CD4-positive, alpha-beta memory T cell (primary cell): Measurements from ENCODE around the gene BCAS4. TPM values are rescaled to one million over a fixed set of nuclear protein-coding genes. Genes with fewer than 3 reads are reported as not detected.
"Not testable (repeated sequence)": the region's sequence is repeated elsewhere in the genome, so short reads cannot be mapped to it uniquely, and the experiment has no call there.

Experiments
- CTCF ChIA-PET: fragments of 350-600 bp; sonication (Branson Sonifier 250); formaldehyde crosslinking; loops from one replicate; lab custom pipeline; 2021; ENCODE audit warnings: inconsistent platforms; ENCODE audit not compliant: partially characterized antibody; lab: Charles Lee
- POLR2A ChIA-PET: fragments of 350-600 bp; sonication (Branson Sonifier 250); formaldehyde crosslinking; loops from one replicate; lab custom pipeline; 2021; ENCODE audit not compliant: partially characterized antibody; lab: Charles Lee
- DNase-seq, 5 donors: peaks; one replicate each; pipeline versions ENCODE4 v3.0.0 to v3.0.0-alpha.2; 2020 to 2022; ENCODE audit warnings: mixed read lengths in 1 of 5
- H3K27ac ChIP-seq: one replicate; pipeline ENCODE4 v1.7.0; 2013; ENCODE audit warnings: low read depth, low read length
- H3K27me3 ChIP-seq: 2 replicates; pipeline ENCODE4 v1.7.0; 2013; ENCODE audit warnings: mild to moderate bottlenecking, low read length, moderate library complexity; ENCODE audit not compliant: insufficient read depth
- H3K36me3 ChIP-seq: 2 replicates; pipeline ENCODE4 v1.7.0; 2013; ENCODE audit warnings: mild to moderate bottlenecking, low read length, moderate library complexity; ENCODE audit not compliant: insufficient read depth
- H3K4me1 ChIP-seq: 2 replicates; pipeline ENCODE4 v1.7.0; 2013; ENCODE audit warnings: mild to moderate bottlenecking, low read length, moderate library complexity; ENCODE audit not compliant: insufficient read depth
- H3K4me3 ChIP-seq, 2 donors: one replicate each; pipeline ENCODE4 v1.7.0; 2013; ENCODE audit warnings: low read length in 2 of 2, mild to moderate bottlenecking in 1 of 2
- H3K9me3 ChIP-seq, 2 donors: one replicate each; pipeline ENCODE4 v1.7.0; 2013; ENCODE audit warnings: low read length in 2 of 2, control low read depth in 1 of 2; ENCODE audit not compliant: control insufficient read depth in 1 of 2
- H3K27ac Mint-ChIP-seq, 7 donors: one replicate each; pipeline ENCODE4 v1.8.0; 2020 to 2021; ENCODE audit warnings: mixed read lengths in 7 of 7, mild to moderate bottlenecking in 6 of 7, inconsistent platforms in 3 of 7, moderate library complexity in 3 of 7
- H3K27me3 Mint-ChIP-seq, 2 donors: one replicate each; pipeline ENCODE4 v1.8.0; 2020 to 2021; ENCODE audit warnings: mixed read lengths in 2 of 2
- H3K36me3 Mint-ChIP-seq, 2 donors: one replicate each; pipeline ENCODE4 v1.8.0; 2020 to 2021; ENCODE audit warnings: mixed read lengths in 2 of 2, inconsistent platforms in 1 of 2, mild to moderate bottlenecking in 1 of 2
- H3K4me1 Mint-ChIP-seq, 4 donors: one replicate each; pipeline ENCODE4 v1.8.0; 2020 to 2021; ENCODE audit warnings: mixed read lengths in 4 of 4, mild to moderate bottlenecking in 1 of 4
- H3K4me3 Mint-ChIP-seq, 8 donors: one replicate each; pipeline ENCODE4 v1.8.0; 2020 to 2021; ENCODE audit warnings: mixed read lengths in 8 of 8, mild to moderate bottlenecking in 7 of 8, moderate library complexity in 6 of 8, inconsistent platforms in 3 of 8
- H3K9me3 Mint-ChIP-seq, 8 donors: one replicate each; pipeline ENCODE4 v1.8.0; 2020 to 2021; ENCODE audit warnings: mixed read lengths in 8 of 8, mild to moderate bottlenecking in 5 of 8, inconsistent platforms in 3 of 8, moderate library complexity in 1 of 8
- intact Hi-C: fragments of 100-400 bp; cut with micrococcal nuclease; formaldehyde crosslinking; loops from one replicate; pipeline ENCODE4 v1.15.1; 2023
- polyA plus RNA-seq, 2 donors: library from polyadenylated mRNA; unstranded; fragments of 300-500 nt; fragmentation: Illumina TruSeq; gene quantifications; one replicate each; pipeline ENCODE4 v1.2.3, GENCODE V29; 2021
- total RNA-seq, 2 experiments: library from RNA; stranded (reverse); gene quantifications; one replicate each; pipeline ENCODE4 v1.2.3, GENCODE V29; 2021

Gene BCAS4
- total and polyA plus RNA-seq, 4 experiments from 2014 or later, result 10.8 to 17.8 (median 16.1) TPM

- no peak for DNase-seq
- no peak overlapping the region for H3K4me3 Mint-ChIP-seq
- peaks cover 14% of the 10 kb centered on the region for H3K4me1 ChIP-seq
- no peaks in the 10 kb centered on the region for H3K27me3 Mint-ChIP-seq
- peaks cover 13 to 16% (median 16%) of the 10 kb centered on the region in 4 donors for H3K4me1 Mint-ChIP-seq
- H3K27ac Mint-ChIP-seq, result no peak overlapping the region
- no peak overlapping the region for H3K27ac ChIP-seq
- H3K4me3 ChIP-seq, result no peak overlapping the region
- no peaks in the 10 kb centered on the region for H3K9me3 ChIP-seq
- intact Hi-C loops, result no loop called here
- no peaks in the 10 kb centered on the region for H3K36me3 Mint-ChIP-seq
- H3K27me3 ChIP-seq, result no peaks in the 10 kb centered on the region
- ChIA-PET CTCF (interaction anchor here (1.2 to 1.4 kb wide), 2 partner anchors 129 to 507 kb away, joined by 3 to 4 read pairs; no protein-coding TSS in a partner anchor), POLR2A (no interaction called here)
- no peaks in the 10 kb centered on the region for H3K9me3 Mint-ChIP-seq
- H3K36me3 ChIP-seq, result no peaks in the 10 kb centered on the region
These were observed 5.2 kb downstream of the BCAS4 start for GRCh38 chr20:50799890-50800550.

- H3K4me3 Mint-ChIP-seq, H3K36me3 Mint-ChIP-seq, H3K4me3 ChIP-seq, POLR2A ChIA-PET, H3K9me3 ChIP-seq, H3K9me3 Mint-ChIP-seq, DNase-seq, H3K27me3 ChIP-seq, H3K27me3 Mint-ChIP-seq, H3K27ac ChIP-seq, H3K36me3 ChIP-seq, intact Hi-C loops: not testable (repeated sequence)
- peak overlapping the region in 3 of 7 donors; percentile 50 to 79 (median 61) for H3K27ac Mint-ChIP-seq
- H3K4me1 ChIP-seq, result peaks cover 16% of the 10 kb centered on the region
- peaks cover 11 to 21% (median 15%) of the 10 kb centered on the region in 4 donors for H3K4me1 Mint-ChIP-seq
- CTCF ChIA-PET, result interaction anchor here (1.1 kb wide), 1 partner anchor 11 kb away, joined by 3 read pairs; no protein-coding TSS in a partner anchor
These were observed 6.3 kb downstream of the BCAS4 start for GRCh38 chr20:50800986-50801746.

DNA sequence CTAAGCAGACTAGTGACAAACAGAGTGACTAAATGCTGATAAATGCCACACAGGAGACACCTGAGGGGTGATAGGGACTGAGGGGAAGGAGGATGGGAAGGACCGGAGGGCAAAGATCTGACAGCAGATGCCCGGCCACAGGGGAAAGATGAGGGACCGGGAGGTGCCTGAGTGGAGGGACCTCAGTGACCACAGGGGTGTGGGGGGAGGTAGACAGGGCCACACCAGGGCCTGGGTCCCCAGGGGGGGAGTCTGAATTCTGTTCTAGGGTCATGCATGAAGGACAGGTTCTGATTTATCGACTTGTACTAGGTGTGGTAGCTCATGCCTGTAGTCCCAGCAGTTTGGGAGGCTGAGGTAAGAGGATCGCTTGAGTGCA, 6.9 kb downstream of the BCAS4 start:
- H3K27ac Mint-ChIP-seq, result peak overlapping the region in 2 of 7 donors; percentile 68 to 79

DNA sequence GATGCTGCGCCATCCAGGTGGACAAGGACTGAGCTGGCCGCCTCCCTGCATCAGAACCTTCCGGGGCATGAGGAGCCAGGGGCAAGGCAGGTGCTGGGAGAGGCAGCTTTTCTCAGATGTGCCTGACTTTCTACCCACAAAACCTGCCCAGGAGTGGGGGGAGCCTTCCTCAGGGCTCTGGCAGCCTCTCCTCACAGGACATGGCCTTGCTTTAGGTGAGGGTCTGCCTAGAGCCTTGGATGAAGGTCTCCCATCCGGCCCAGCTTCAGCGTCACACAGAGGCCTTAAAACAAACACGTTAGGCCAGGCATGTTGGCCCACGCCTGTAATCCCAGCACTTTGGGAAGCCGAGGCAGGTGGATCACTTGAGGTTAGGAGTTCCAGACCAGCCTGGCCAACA, 7.4 kb downstream of the BCAS4 start:
- CTCF ChIA-PET, result interaction anchor here (1.1 to 2.2 kb wide), 3 partner anchors 8 to 126 kb away, joined by 3 to 16 read pairs (median 4); partner anchors contain the start of gene BCAS4
- Mint-ChIP-seq H3K27ac (no peak overlapping the region), H3K36me3 (no peaks in the 10 kb centered on the region), H3K9me3 (no peaks in the 10 kb centered on the region), H3K4me1 (peaks cover 12 to 24% (median 14%) of the 10 kb centered on the region in 4 donors), H3K4me3 (no peak overlapping the region), H3K27me3 (no peaks in the 10 kb centered on the region)
- no peak overlapping the region for H3K27ac ChIP-seq
- intact Hi-C loops, result no loop called here
- POLR2A ChIA-PET, result no interaction called here
- no peaks in the 10 kb centered on the region for H3K9me3 ChIP-seq
- H3K27me3 ChIP-seq, result no peaks in the 10 kb centered on the region
- H3K36me3 ChIP-seq, result no peaks in the 10 kb centered on the region
- no peak overlapping the region for H3K4me3 ChIP-seq
- DNase-seq, result no peak
- H3K4me1 ChIP-seq, result peaks cover 16% of the 10 kb centered on the region

More for the DNA sequence above, 6.9 kb downstream of the BCAS4 start:
- H3K9me3 Mint-ChIP-seq, result no peaks in the 10 kb centered on the region
- H3K27me3 Mint-ChIP-seq, result no peaks in the 10 kb centered on the region
- no peaks in the 10 kb centered on the region for H3K27me3 ChIP-seq
- intact Hi-C loops, result no loop called here
- no peak overlapping the region for H3K4me3 Mint-ChIP-seq
- H3K4me3 ChIP-seq, result no peak overlapping the region
- no peaks in the 10 kb centered on the region for H3K9me3 ChIP-seq
- H3K36me3 Mint-ChIP-seq, result no peaks in the 10 kb centered on the region
- POLR2A ChIA-PET, result no interaction called here
- H3K4me1 ChIP-seq, result peaks cover 16% of the 10 kb centered on the region
- no peak overlapping the region for H3K27ac ChIP-seq
- H3K36me3 ChIP-seq, result no peaks in the 10 kb centered on the region
- peaks cover 12 to 24% (median 15%) of the 10 kb centered on the region in 4 donors for H3K4me1 Mint-ChIP-seq
- DNase-seq, result no peak
- CTCF ChIA-PET, result interaction anchor here (1.1 to 1.3 kb wide), 2 partner anchors 11 to 127 kb away, joined by 3 to 4 read pairs; no protein-coding TSS in a partner anchor

DNA sequence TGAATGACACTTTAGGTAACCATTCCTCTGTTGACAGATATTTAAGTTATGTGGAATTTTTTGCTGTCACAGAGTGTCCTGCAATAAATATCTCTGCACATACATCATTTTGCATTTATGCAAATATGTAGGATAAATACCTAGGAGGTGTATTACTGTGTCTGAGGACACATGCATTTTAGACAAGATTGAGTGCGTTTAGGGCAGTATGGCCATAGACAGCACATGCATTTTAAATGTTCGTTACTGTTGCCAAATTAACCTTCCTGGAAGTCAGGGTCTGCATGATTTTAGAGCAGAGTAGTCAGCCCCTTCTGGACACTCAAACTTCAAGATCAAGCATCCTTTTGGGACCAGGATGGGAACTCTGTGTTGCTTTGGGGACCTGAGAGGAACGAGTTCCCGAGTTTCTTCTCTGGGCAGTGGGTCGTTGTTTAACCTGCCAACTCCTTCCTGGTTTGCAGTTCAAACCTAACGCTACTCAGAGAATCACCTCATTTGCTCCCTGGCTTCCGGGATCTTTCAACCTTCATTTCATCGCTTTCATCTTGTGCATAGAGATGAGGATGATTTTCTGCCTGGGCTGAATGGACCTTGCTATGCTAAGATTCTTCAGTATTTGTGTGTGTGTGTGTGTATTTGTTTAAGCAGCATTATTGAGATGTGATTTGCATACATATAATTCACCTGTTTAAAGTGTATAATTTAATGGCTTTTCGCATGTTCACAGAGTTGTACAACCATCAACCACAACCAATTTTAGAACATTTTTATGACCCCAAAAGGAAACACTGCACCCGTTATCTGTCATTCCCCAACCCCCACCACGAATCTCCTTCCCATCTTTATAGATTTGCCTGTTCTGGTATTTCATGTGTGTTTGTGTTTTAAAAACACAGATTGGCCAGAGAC, 9.8 kb downstream of the BCAS4 start:
- H3K36me3 Mint-ChIP-seq, result no peaks in the 10 kb centered on the region
- ChIA-PET POLR2A (interaction anchor here (1.0 to 1.8 kb wide), 4 partner anchors 10 to 153 kb away, joined by 3 to 10 read pairs (median 4); partner anchors contain the start of genes ADNP, BCAS4 and DPM1), CTCF (interaction anchor here (1.2 to 2.2 kb wide), 6 partner anchors 10 to 127 kb away, joined by 3 to 16 read pairs (median 4); partner anchors contain the start of genes ADNP and BCAS4)
- H3K27ac Mint-ChIP-seq, result peak overlapping the region; percentile 77 to 94 (median 90)
- peak overlapping the region in 7 of 8 donors; percentile 22 to 74 (median 59) for H3K4me3 Mint-ChIP-seq
- peak; percentile 23 to 52 (median 37) for DNase-seq
- H3K9me3 Mint-ChIP-seq, result no peaks in the 10 kb centered on the region
- Histone ChIP-seq H3K27me3 (no peaks in the 10 kb centered on the region), H3K4me1 (peaks cover 16% of the 10 kb centered on the region), H3K36me3 (no peaks in the 10 kb centered on the region), H3K27ac (peak overlapping the region; percentile 45), H3K9me3 (no peaks in the 10 kb centered on the region), H3K4me3 (peak overlapping the region in 1 of 2 donors; percentile 22)
- H3K27me3 Mint-ChIP-seq, result no peaks in the 10 kb centered on the region
- intact Hi-C loops, result loop anchor here (1.0 kb wide), 1 partner anchor 9 kb away; the partner anchor contains the start of gene BCAS4
- H3K4me1 Mint-ChIP-seq, result peaks cover 14 to 24% (median 18%) of the 10 kb centered on the region in 4 donors

- DNase-seq, result no peak
- POLR2A ChIA-PET, result interaction anchor here (1.0 to 1.8 kb wide), 2 partner anchors 10 to 126 kb away, joined by 3 to 6 read pairs; partner anchors contain the start of genes ADNP and BCAS4
- H3K4me1 Mint-ChIP-seq, result peaks cover 11 to 24% (median 17%) of the 10 kb centered on the region in 4 donors
- peak overlapping the region in 6 of 8 donors; percentile 29 to 74 (median 62) for H3K4me3 Mint-ChIP-seq
- H3K36me3 Mint-ChIP-seq, result no peaks in the 10 kb centered on the region
- Histone ChIP-seq H3K36me3 (no peaks in the 10 kb centered on the region), H3K9me3 (no peaks in the 10 kb centered on the region), H3K4me1 (peaks cover 16% of the 10 kb centered on the region), H3K27ac (peak overlapping the region; percentile 45), H3K4me3 (no peak overlapping the region), H3K27me3 (no peaks in the 10 kb centered on the region)
- CTCF ChIA-PET, result interaction anchor here (1.3 to 1.7 kb wide), 2 partner anchors 11 to 15 kb away, joined by 3 to 9 read pairs; partner anchors contain the start of gene BCAS4
- intact Hi-C loops, result no loop called here
- peak overlapping the region; percentile 77 to 94 (median 90) for H3K27ac Mint-ChIP-seq
- no peaks in the 10 kb centered on the region for H3K27me3 Mint-ChIP-seq
- H3K9me3 Mint-ChIP-seq, result no peaks in the 10 kb centered on the region
These were observed 10.5 kb downstream of the BCAS4 start for GRCh38 chr20:50805349-50805684.
